A549 (cell line): ENCODE data around the gene ADCY7. TPM values are rescaled to one million over a fixed set of nuclear protein-coding genes. Genes with fewer than 3 reads are reported as not detected.

Experiments
- ATAC-seq, 2 experiments: fragments of 200-7000 bp in 1 of 2; fragments of >200 bp in 1 of 2; cut with Nextera tagmentation in 1 of 2; cut with Tn5 transposase in 1 of 2; 3 replicates each; pipeline versions ENCODE4 v1.8.0 to v1.9.1; 2018 to 2020; ENCODE audit warnings: mild to moderate bottlenecking in 1 of 2, moderate library complexity in 1 of 2
- CTCF ChIA-PET: fragments of 300-600 bp; sonication (Branson Sonifier 250); formaldehyde crosslinking; extraction: SDS; loops from one replicate; lab custom pipeline; 2021; ENCODE audit warnings: antibody characterized with exemption, inconsistent platforms; lab: Yijun Ruan, JAX
- POLR2A ChIA-PET: fragments of 350-600 bp; formaldehyde crosslinking; extraction: SDS; loops from one replicate; lab custom pipeline; 2021; ENCODE audit warnings: antibody characterized with exemption, inconsistent platforms; lab: Yijun Ruan, JAX
- DNase-seq, 2 experiments: peaks; one replicate each; pipeline versions ENCODE4 v3.0.0 to v3.0.0-alpha.2; 2011 to 2016; ENCODE audit warnings: low read depth in 1 of 2, low spot score in 1 of 2
- FAIRE-seq: peaks from 2 replicates; lab custom pipeline; 2011; peaks lifted over from hg19 to GRCh38; lab: Jason Lieb, UNC
- H3K27ac ChIP-seq, 2 experiments: fragments of >200 bp; sonication (Bioruptor Twin); formaldehyde crosslinking; 3 replicates each; pipeline ENCODE4 v1.5.1; 2016 to 2017
- H3K4me1 ChIP-seq: fragments of >200 bp; sonication (Bioruptor Twin); formaldehyde crosslinking; 3 replicates; pipeline ENCODE4 v1.6.1; 2016
- H3K4me2 ChIP-seq: fragments of >200 bp; sonication (Bioruptor Twin); formaldehyde crosslinking; 3 replicates; pipeline ENCODE4 v1.6.1; 2016
- H3K4me3 ChIP-seq: fragments of >200 bp; sonication (Bioruptor Twin); formaldehyde crosslinking; 3 replicates; pipeline ENCODE4 v1.5.1; 2016
- H3K9me3 ChIP-seq: fragments of >200 bp; sonication (Bioruptor Twin); formaldehyde crosslinking; 3 replicates; pipeline ENCODE4 v1.6.1; 2016
- CBX2 ChIP-seq: fragments of 200-600 bp; sonication (generic); IDR thresholded peaks from 2 replicates; pipeline ENCODE4 v1.6.1; 2016; ENCODE audit warnings: low read depth, mild to moderate bottlenecking, borderline replicate concordance
- CBX8 ChIP-seq: fragments of 200-600 bp; sonication (generic); IDR thresholded peaks from 2 replicates; pipeline ENCODE4 v1.6.1; 2016
- EHF ChIP-seq: fragments of 250-450 bp; sonication (Bioruptor Pico); IDR thresholded peaks from 2 replicates; pipeline ENCODE4 v1.5.0; 2020; ENCODE audit warnings: mild to moderate bottlenecking
- EP300 ChIP-seq, 2 experiments: fragments of >200 bp; sonication (Bioruptor Twin); formaldehyde crosslinking; IDR thresholded peaks; 2 replicates in 1 of 2; 3 replicates in 1 of 2; pipeline ENCODE4 v1.6.1; 2016 to 2017
- FOSL2 ChIP-seq, 2 experiments: fragments of 450-650 bp in 1 of 2; fragments of >200 bp in 1 of 2; sonication (Bioruptor Twin) in 1 of 2; formaldehyde crosslinking; IDR thresholded peaks; 2 replicates each; pipeline versions ENCODE4 v1.5.0 to v1.6.1; 2016 to 2020; ENCODE audit warnings: mild to moderate bottlenecking in 1 of 2, moderate library complexity in 1 of 2
- FOXS1 ChIP-seq: fragments of 250-450 bp; sonication (Bioruptor Pico); IDR thresholded peaks from 2 replicates; pipeline ENCODE4 v1.5.0; 2020; ENCODE audit warnings: mild to moderate bottlenecking, moderate library complexity
- HEYL ChIP-seq: fragments of 250-450 bp; sonication (Bioruptor Pico); IDR thresholded peaks from 2 replicates; pipeline ENCODE4 v1.8.0; 2021; ENCODE audit warnings: mild to moderate bottlenecking, moderate library complexity
- HOXB13 ChIP-seq: fragments of 250-450 bp; sonication (Bioruptor Pico); IDR thresholded peaks from 2 replicates; pipeline ENCODE4 v1.5.0; 2020; ENCODE audit warnings: low read depth, mild to moderate bottlenecking, moderate library complexity
- HOXB5 ChIP-seq: fragments of 250-450 bp; sonication (Bioruptor Pico); IDR thresholded peaks from 2 replicates; pipeline ENCODE4 v1.5.0; 2020; ENCODE audit warnings: mild to moderate bottlenecking, moderate library complexity
- JUNB ChIP-seq: fragments of >200 bp; sonication (Bioruptor Twin); formaldehyde crosslinking; IDR thresholded peaks from 2 replicates; pipeline ENCODE4 v1.6.1; 2016
- KDM5A ChIP-seq: fragments of 200-600 bp; sonication (generic); IDR thresholded peaks from 2 replicates; pipeline ENCODE4 v1.6.1; 2016; ENCODE audit warnings: antibody characterized with exemption, mild to moderate bottlenecking
- MAZ ChIP-seq: fragments of 150-350 bp; IDR thresholded peaks from 2 replicates; pipeline ENCODE4 v1.6.1; 2014; ENCODE audit warnings: antibody characterized with exemption, low read depth, low read length, borderline replicate concordance
- NFE2L2 ChIP-seq: fragments of 150-350 bp; conservative IDR thresholded peaks from 2 replicates; pipeline ENCODE4 v1.6.1; 2014; ENCODE audit warnings: low read length
- POLR2A ChIP-seq: IDR thresholded peaks from 2 replicates; pipeline ENCODE4 v1.6.1; 2012; ENCODE audit warnings: mild to moderate bottlenecking, low read length
- POLR2AphosphoS2 ChIP-seq: conservative IDR thresholded peaks from 2 replicates; pipeline ENCODE4 v1.6.1; 2012; ENCODE audit warnings: low read length, improper control_type of control experiment, inconsistent platforms
- RAD21 ChIP-seq, 2 experiments: fragments of >200 bp in 1 of 2; sonication (Bioruptor Twin) in 1 of 2; formaldehyde crosslinking in 1 of 2; IDR thresholded peaks in 1 of 2; conservative IDR thresholded peaks in 1 of 2; 2 replicates in 1 of 2; 3 replicates in 1 of 2; pipeline ENCODE4 v1.6.1; 2012 to 2018; ENCODE audit warnings: inconsistent platforms in 1 of 2
- RCOR1 ChIP-seq: fragments of 150-350 bp; IDR thresholded peaks from 2 replicates; pipeline ENCODE4 v1.6.1; 2014; ENCODE audit warnings: antibody characterized with exemption, low read length, low read depth
- SREBF2 ChIP-seq: fragments of 450-650 bp; IDR thresholded peaks from 2 replicates; pipeline ENCODE4 v1.6.1; 2014; ENCODE audit warnings: mild to moderate bottlenecking, moderate library complexity
- TP53 ChIP-seq: fragments of 250-450 bp; sonication (Bioruptor Pico); IDR thresholded peaks from 2 replicates; pipeline ENCODE4 v1.5.0; 2021; ENCODE audit warnings: mild to moderate bottlenecking, moderate library complexity
- ZFP36 ChIP-seq: fragments of 450-650 bp; IDR thresholded peaks from 2 replicates; pipeline ENCODE4 v1.6.1; 2014; ENCODE audit warnings: borderline replicate concordance; ENCODE audit not compliant: partially characterized antibody
- ZSCAN20 ChIP-seq: fragments of 250-450 bp; sonication (Bioruptor Pico); IDR thresholded peaks from 2 replicates; pipeline ENCODE4 v1.8.0; 2022; ENCODE audit warnings: mild to moderate bottlenecking, moderate library complexity
- WGBS: methylation state at CpG from one replicate; pipeline ENCODE4 v1.1.6; 2017; ENCODE audit errors: missing lambda C conversion rate; 5-methylcytosine and 5-hydroxymethylcytosine counted together
- polyA plus RNA-seq, 4 experiments: library from polyadenylated mRNA; depleted of rRNA in 3 of 4; stranded (reverse); fragments of >200 nt; fragmentation: RNase III in 1 of 4; extraction: RNeasy Plus Mini Kit Qiagen cat#74134 plus additional on column Dnase treatment in 1 of 4; gene quantifications; 2 replicates in 3 of 4; 3 replicates in 1 of 4; pipeline ENCODE4 v1.2.3, GENCODE V29; 2011 to 2017
- TF ChIP-seq, protein P1 (sequence below): fragments of 250-450 bp; sonication (Bioruptor Pico); IDR thresholded peaks from 2 replicates; pipeline ENCODE4 v1.5.0; 2020; ENCODE audit warnings: low read depth, mild to moderate bottlenecking, moderate library complexity
- TF ChIP-seq, protein P2 (sequence below): IDR thresholded peaks from 2 replicates; pipeline ENCODE4 v1.6.1; 2012
- TF ChIP-seq, protein P3 (sequence below): fragments of 200-600 bp; sonication (generic); IDR thresholded peaks from 2 replicates; pipeline ENCODE4 v1.6.1; 2016; ENCODE audit warnings: antibody characterized with exemption, mild to moderate bottlenecking, moderate library complexity
- TF ChIP-seq, protein P4 (sequence below): fragments of 150-350 bp; IDR thresholded peaks from 2 replicates; pipeline ENCODE4 v1.6.1; 2014; ENCODE audit warnings: low read depth, mild to moderate bottlenecking, low read length
- TF ChIP-seq, protein P5 (sequence below): fragments of >200 bp; sonication (Bioruptor Twin); formaldehyde crosslinking; IDR thresholded peaks from 3 replicates; pipeline ENCODE4 v1.5.1; 2016
- TF ChIP-seq, protein P6 (sequence below): fragments of >200 bp; sonication (Bioruptor Twin); formaldehyde crosslinking; IDR thresholded peaks from 2 replicates; pipeline ENCODE4 v1.6.1; 2016

ADCY7 gene
- polyA plus RNA-seq, 2 of the 4 experiments (the other 2 are of a cell fraction) = 10.5 to 18.7 TPM

DNA sequence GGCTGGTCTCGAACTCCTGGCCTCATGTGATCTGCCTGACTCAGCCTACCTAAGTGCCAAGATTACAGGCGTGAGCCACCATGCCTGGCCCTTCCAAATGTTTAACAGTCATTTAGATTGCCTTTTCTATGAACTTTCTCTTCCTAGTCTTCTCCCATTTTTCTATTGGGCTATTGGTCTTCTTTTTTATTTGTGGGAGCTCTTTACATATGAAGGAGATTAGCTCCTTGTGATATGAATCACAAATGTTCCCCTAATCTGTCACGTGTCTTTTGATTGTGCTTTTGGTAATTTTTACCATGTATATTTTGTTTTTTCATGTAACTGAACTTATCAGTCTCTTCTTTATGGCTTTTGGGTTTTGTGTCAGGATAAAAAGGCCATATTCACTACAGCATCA lies 11.9 kb downstream of the ADCY7 start:
- no peak overlapping the region for H3K27ac ChIP-seq
- no peaks in the 10 kb centered on the region for H3K4me1 ChIP-seq
- CTCF ChIA-PET = interaction anchor here (0.6 to 1.3 kb wide), 2 partner anchors 10 to 381 kb away, joined by 3 to 6 read pairs; no protein-coding TSS in a partner anchor
- H3K4me3 ChIP-seq = no peak overlapping the region
- H3K9me3 ChIP-seq = no peaks in the 10 kb centered on the region
- DNase-seq (no peak), FAIRE-seq (no peak), ATAC-seq (no peak)
- POLR2A ChIA-PET = no interaction called here
- H3K4me2 ChIP-seq = no peak overlapping the region
- WGBS = 87% methylated on average over 3 of the region's 3 CpGs
- TF ChIP-seq HEYL = no peak
- TF ChIP-seq MAZ = no peak
- no peak for TF ChIP-seq EHF (CRISPR knock-in tag)
- TF ChIP-seq NFE2L2 = no peak
- TF ChIP-seq, protein P1, sequence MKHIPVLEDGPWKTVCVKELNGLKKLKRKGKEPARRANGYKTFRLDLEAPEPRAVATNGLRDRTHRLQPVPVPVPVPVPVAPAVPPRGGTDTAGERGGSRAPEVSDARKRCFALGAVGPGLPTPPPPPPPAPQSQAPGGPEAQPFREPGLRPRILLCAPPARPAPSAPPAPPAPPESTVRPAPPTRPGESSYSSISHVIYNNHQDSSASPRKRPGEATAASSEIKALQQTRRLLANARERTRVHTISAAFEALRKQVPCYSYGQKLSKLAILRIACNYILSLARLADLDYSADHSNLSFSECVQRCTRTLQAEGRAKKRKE (CRISPR knock-in tag) = no peak
- TF ChIP-seq FOXS1 (CRISPR knock-in tag) = no peak
- TF ChIP-seq, protein P2, sequence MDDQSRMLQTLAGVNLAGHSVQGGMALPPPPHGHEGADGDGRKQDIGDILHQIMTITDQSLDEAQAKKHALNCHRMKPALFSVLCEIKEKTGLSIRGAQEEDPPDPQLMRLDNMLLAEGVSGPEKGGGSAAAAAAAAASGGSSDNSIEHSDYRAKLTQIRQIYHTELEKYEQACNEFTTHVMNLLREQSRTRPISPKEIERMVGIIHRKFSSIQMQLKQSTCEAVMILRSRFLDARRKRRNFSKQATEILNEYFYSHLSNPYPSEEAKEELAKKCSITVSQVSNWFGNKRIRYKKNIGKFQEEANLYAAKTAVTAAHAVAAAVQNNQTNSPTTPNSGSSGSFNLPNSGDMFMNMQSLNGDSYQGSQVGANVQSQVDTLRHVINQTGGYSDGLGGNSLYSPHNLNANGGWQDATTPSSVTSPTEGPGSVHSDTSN = no peak
- TF ChIP-seq ZFP36 = no peak
- no peak for TF ChIP-seq FOSL2 (IDR thresholded peaks at IDR 0.05)
- TF ChIP-seq FOSL2 (CRISPR knock-in tag; IDR thresholded peaks at IDR 0.05) = no peak
- no peak for TF ChIP-seq SREBF2
- no peak for TF ChIP-seq TP53 (CRISPR knock-in tag)
- TF ChIP-seq, protein P3, sequence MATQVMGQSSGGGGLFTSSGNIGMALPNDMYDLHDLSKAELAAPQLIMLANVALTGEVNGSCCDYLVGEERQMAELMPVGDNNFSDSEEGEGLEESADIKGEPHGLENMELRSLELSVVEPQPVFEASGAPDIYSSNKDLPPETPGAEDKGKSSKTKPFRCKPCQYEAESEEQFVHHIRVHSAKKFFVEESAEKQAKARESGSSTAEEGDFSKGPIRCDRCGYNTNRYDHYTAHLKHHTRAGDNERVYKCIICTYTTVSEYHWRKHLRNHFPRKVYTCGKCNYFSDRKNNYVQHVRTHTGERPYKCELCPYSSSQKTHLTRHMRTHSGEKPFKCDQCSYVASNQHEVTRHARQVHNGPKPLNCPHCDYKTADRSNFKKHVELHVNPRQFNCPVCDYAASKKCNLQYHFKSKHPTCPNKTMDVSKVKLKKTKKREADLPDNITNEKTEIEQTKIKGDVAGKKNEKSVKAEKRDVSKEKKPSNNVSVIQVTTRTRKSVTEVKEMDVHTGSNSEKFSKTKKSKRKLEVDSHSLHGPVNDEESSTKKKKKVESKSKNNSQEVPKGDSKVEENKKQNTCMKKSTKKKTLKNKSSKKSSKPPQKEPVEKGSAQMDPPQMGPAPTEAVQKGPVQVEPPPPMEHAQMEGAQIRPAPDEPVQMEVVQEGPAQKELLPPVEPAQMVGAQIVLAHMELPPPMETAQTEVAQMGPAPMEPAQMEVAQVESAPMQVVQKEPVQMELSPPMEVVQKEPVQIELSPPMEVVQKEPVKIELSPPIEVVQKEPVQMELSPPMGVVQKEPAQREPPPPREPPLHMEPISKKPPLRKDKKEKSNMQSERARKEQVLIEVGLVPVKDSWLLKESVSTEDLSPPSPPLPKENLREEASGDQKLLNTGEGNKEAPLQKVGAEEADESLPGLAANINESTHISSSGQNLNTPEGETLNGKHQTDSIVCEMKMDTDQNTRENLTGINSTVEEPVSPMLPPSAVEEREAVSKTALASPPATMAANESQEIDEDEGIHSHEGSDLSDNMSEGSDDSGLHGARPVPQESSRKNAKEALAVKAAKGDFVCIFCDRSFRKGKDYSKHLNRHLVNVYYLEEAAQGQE = no peak
- no peak for TF ChIP-seq JUNB
- TF ChIP-seq EP300 (IDR thresholded peaks at IDR 0.05) = no peak
- TF ChIP-seq, protein P4, sequence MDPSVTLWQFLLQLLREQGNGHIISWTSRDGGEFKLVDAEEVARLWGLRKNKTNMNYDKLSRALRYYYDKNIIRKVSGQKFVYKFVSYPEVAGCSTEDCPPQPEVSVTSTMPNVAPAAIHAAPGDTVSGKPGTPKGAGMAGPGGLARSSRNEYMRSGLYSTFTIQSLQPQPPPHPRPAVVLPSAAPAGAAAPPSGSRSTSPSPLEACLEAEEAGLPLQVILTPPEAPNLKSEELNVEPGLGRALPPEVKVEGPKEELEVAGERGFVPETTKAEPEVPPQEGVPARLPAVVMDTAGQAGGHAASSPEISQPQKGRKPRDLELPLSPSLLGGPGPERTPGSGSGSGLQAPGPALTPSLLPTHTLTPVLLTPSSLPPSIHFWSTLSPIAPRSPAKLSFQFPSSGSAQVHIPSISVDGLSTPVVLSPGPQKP = no peak
- no peak for TF ChIP-seq HOXB5
- no peak for TF ChIP-seq RAD21 (conservative IDR thresholded peaks at IDR 0.05 in 1 of 2, IDR thresholded peaks at IDR 0.05 in 1 of 2)

DNA sequence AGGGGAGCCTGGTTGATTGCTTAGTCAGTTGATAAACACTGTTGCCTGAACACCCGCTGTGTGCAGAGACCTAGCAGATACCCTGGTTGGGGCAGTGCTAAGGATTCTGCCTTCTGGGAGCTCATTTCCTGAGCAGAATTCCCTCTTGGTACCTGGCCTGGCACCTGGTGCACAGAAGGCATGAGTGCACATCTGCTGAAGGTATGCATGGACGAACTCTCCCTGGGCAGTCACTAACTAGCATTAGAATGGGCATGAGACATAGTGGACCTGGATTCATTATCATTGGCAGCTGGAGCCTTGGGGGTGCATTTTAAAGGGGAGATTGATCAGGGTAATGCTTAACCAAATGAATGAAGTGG lies 13.1 kb downstream of the ADCY7 start:
- 75% methylated on average over 2 of the region's 2 CpGs for WGBS

More for the DNA sequence above, 13.1 kb downstream of the ADCY7 start:
- FAIRE-seq (no peak), DNase-seq (no peak), ATAC-seq (no peak)
- Histone ChIP-seq H3K4me3 (no peak overlapping the region), H3K9me3 (no peaks in the 10 kb centered on the region), H3K27ac (no peak overlapping the region), H3K4me2 (no peak overlapping the region), H3K4me1 (peaks cover 4% of the 10 kb centered on the region; the same call in 1 of the 3 replicates)
- ChIA-PET POLR2A (no interaction called here), CTCF (interaction anchor here (0.9 to 2.5 kb wide), 3 partner anchors 8 to 16 kb away, joined by 3 to 5 read pairs (median 3); no protein-coding TSS in a partner anchor)
- TF ChIP-seq, protein P5, sequence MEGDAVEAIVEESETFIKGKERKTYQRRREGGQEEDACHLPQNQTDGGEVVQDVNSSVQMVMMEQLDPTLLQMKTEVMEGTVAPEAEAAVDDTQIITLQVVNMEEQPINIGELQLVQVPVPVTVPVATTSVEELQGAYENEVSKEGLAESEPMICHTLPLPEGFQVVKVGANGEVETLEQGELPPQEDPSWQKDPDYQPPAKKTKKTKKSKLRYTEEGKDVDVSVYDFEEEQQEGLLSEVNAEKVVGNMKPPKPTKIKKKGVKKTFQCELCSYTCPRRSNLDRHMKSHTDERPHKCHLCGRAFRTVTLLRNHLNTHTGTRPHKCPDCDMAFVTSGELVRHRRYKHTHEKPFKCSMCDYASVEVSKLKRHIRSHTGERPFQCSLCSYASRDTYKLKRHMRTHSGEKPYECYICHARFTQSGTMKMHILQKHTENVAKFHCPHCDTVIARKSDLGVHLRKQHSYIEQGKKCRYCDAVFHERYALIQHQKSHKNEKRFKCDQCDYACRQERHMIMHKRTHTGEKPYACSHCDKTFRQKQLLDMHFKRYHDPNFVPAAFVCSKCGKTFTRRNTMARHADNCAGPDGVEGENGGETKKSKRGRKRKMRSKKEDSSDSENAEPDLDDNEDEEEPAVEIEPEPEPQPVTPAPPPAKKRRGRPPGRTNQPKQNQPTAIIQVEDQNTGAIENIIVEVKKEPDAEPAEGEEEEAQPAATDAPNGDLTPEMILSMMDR = no peak
- TF ChIP-seq POLR2AphosphoS2 (no peak), KDM5A (no peak), FOXS1 (CRISPR knock-in tag) (no peak), JUNB (no peak), CBX8 (no peak), CBX2 (no peak), ZSCAN20 (CRISPR knock-in tag) (no peak), POLR2A (no peak), RCOR1 (no peak), HOXB13 (no peak)
- TF ChIP-seq, protein P6, sequence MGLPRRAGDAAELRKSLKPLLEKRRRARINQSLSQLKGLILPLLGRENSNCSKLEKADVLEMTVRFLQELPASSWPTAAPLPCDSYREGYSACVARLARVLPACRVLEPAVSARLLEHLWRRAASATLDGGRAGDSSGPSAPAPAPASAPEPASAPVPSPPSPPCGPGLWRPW = no peak
